Heart left ventricle (tissue), 16 donors: ENCODE data around the gene STKLD1. TPM values are rescaled to one million over a fixed set of nuclear protein-coding genes. Genes with fewer than 3 reads are reported as not detected.
"Not testable (repeated sequence)": the region's sequence is repeated elsewhere in the genome, so short reads cannot be mapped to it uniquely, and the experiment has no call there.

ENCODE experiments used
- ATAC-seq, 4 donors: fragments of 200-7000 bp; cut with Tn5 transposase; one replicate each; pipeline ENCODE4 v1.9.1; 2020 to 2022; ENCODE audit warnings: moderate library complexity in 4 of 4, mild to moderate bottlenecking in 3 of 4, moderate number of reproducible peaks in 1 of 4
- DNase-seq, 5 donors: peaks; one replicate each; pipeline ENCODE4 v3.0.0-alpha.2; 2020
- H3K27ac ChIP-seq, 12 donors: fragments of 200-600 bp; sonication (generic) in 4 of 12; one replicate each; pipeline versions ENCODE4 v1.5.0 to v1.8.0; 2016 to 2022; ENCODE audit warnings: mild to moderate bottlenecking in 2 of 12
- H3K27me3 ChIP-seq, 9 donors: fragments of 200-600 bp; sonication (generic) in 2 of 9; one replicate each; pipeline versions ENCODE4 v1.5.1 to v1.8.0; 2016 to 2022; ENCODE audit warnings: mild to moderate bottlenecking in 3 of 9
- H3K36me3 ChIP-seq, 9 donors: fragments of 200-600 bp; sonication (generic) in 2 of 9; one replicate each; pipeline versions ENCODE4 v1.5.0 to v1.8.0; 2018 to 2022; ENCODE audit warnings: mild to moderate bottlenecking in 2 of 9
- H3K4me1 ChIP-seq, 12 donors: fragments of 200-600 bp; sonication (generic) in 4 of 12; one replicate each; pipeline versions ENCODE4 v1.5.0 to v1.8.0; 2016 to 2022; ENCODE audit warnings: mild to moderate bottlenecking in 3 of 12
- H3K4me3 ChIP-seq, 12 donors: fragments of 200-600 bp; sonication (generic) in 4 of 12; one replicate each; pipeline versions ENCODE4 v1.5.0 to v1.8.0; 2017 to 2022; ENCODE audit warnings: mild to moderate bottlenecking in 9 of 12, moderate library complexity in 4 of 12
- H3K9me3 ChIP-seq, 12 donors: fragments of 200-600 bp; sonication (generic) in 4 of 12; one replicate each; pipeline versions ENCODE4 v1.5.0 to v1.8.0; 2016 to 2022; ENCODE audit warnings: mild to moderate bottlenecking in 1 of 12
- POLR2A ChIP-seq, 2 donors: fragments of 450-650 bp; IDR thresholded peaks; one replicate each; pipeline ENCODE4 v1.6.1; 2017; ENCODE audit warnings: antibody characterized with exemption in 2 of 2, mild to moderate bottlenecking in 2 of 2, moderate library complexity in 2 of 2
- WGBS, 4 donors: extraction: QIAGEN DNeasy Blood & Tissue Kit in 2 of 4; methylation state at CpG; one replicate each; pipeline versions ENCODE4 v1.1.5 to v1.1.7; 2013 to 2018; 5-methylcytosine and 5-hydroxymethylcytosine counted together
- intact Hi-C, 10 donors: fragments of 100-400 bp; cut with DNase I; formaldehyde crosslinking; loops; one replicate each; pipeline versions ENCODE4 v1.11.1 to v1.14.2; 2022
- polyA plus RNA-seq, 2 donors: library from polyadenylated mRNA; stranded (reverse); fragments of 200-250 nt; gene quantifications; one replicate each; pipeline ENCODE4 v1.2.3, GENCODE V29; 2013
- total RNA-seq, 9 donors: library from RNA; depleted of rRNA in 2 of 9; stranded (reverse); fragments of >200 nt in 2 of 9; fragmentation: NEBNext Ultra II Directional in 3 of 9; extraction: Animal tissue kit (Norgen Biotek cat#: 25700) in 3 of 9; gene quantifications; one replicate each; pipeline versions ENCODE4 v1.1.0 to v1.2.4, GENCODE V29; 2016 to 2023
- TF ChIP-seq, protein P1 (sequence below), 12 donors: fragments of 200-600 bp; sonication (generic) in 4 of 12; IDR thresholded peaks; one replicate each; pipeline versions ENCODE4 v1.5.0 to v1.8.0; 2018 to 2022; ENCODE audit warnings: antibody characterized with exemption in 12 of 12, mild to moderate bottlenecking in 5 of 12
- donor health status: ischemic (EF 13 %, LVEDD 7.1; RV severe dilation, severe dysfunction).
- donor health status: healthy with polysubstance abuse.
- donor health status: DM: no; HTN: yes; CAD: no.
- donor health status: DM: no; HTN: no; CAD: no.
- donor health status: ischemic (EF 25% LVEDD 6.9; RV normal size, moderate dysfunction).
- donor health status: ischemic (EF 25% LVEDD 5.7; RV mildly dilated, moderate dysfunction).
- donor health status: healthy.
- donor health status: DM: yes; HTN: yes; CAD: no.
- donor health status: ischemic (EF 35%, LVEDD 5.7; RV mildly dilated, moderate dysfunction).
- donor health status: nonischemic (EF 11% LVEDD 7.7; RV severe dilation, severe dysfunction).
- donor health status: DM: yes; HTN: yes; CAD: no.
- donor health status: PGD.
- donor health status: ischemic (EF 29% LVEDD 5.4; RV normal size, mild dysfunction).
- donor health status: nonischemic (EF 23%, LVEDD 6.1; RV moderate dilation, normal function).

The STKLD1 gene
- total and polyA plus RNA-seq, 11 donors = 0.25 to 0.91 (median 0.46) TPM; not detected in 2

DNA sequence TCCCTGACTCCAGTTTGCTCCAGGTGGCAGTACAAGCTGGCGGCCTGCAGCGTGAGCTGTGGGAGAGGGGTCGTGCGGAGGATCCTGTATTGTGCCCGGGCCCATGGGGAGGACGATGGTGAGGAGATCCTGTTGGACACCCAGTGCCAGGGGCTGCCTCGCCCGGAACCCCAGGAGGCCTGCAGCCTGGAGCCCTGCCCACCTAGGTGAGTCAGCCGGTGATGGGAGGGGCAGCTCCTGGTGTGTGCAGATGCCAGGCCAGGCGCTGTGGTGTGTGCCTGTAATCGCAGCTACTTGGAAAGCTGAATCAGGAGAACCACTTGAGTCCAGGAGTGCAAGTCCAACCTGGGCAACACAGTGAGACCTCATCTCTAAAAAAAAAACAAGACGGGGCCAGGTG lies 73.6 kb downstream of the STKLD1 start:
- H3K4me1 ChIP-seq = no peaks in the 10 kb centered on the region
- H3K4me3 ChIP-seq = no peak overlapping the region
- H3K27ac ChIP-seq = no peak overlapping the region
- TF ChIP-seq, protein P1, sequence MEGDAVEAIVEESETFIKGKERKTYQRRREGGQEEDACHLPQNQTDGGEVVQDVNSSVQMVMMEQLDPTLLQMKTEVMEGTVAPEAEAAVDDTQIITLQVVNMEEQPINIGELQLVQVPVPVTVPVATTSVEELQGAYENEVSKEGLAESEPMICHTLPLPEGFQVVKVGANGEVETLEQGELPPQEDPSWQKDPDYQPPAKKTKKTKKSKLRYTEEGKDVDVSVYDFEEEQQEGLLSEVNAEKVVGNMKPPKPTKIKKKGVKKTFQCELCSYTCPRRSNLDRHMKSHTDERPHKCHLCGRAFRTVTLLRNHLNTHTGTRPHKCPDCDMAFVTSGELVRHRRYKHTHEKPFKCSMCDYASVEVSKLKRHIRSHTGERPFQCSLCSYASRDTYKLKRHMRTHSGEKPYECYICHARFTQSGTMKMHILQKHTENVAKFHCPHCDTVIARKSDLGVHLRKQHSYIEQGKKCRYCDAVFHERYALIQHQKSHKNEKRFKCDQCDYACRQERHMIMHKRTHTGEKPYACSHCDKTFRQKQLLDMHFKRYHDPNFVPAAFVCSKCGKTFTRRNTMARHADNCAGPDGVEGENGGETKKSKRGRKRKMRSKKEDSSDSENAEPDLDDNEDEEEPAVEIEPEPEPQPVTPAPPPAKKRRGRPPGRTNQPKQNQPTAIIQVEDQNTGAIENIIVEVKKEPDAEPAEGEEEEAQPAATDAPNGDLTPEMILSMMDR (IDR thresholded peaks at IDR 0.05) = no peak
- TF ChIP-seq POLR2A (IDR thresholded peaks at IDR 0.05) = no peak
- H3K36me3 ChIP-seq = no peaks in the 10 kb centered on the region
- H3K9me3 ChIP-seq = no peaks in the 10 kb centered on the region
- 90 to 96% (median 93%) methylated on average over 11 to 12 of the region's 12 CpGs for WGBS, 4 donors
- H3K27me3 ChIP-seq = no peaks in the 10 kb centered on the region
- DNase-seq (no peak), ATAC-seq (no peak)
- intact Hi-C loops = no loop called here

GRCh38 chr9:133451865-133452264 lies 75.7 kb downstream of the STKLD1 start:
- H3K4me1 ChIP-seq, H3K36me3 ChIP-seq, H3K4me3 ChIP-seq, ATAC-seq, H3K27ac ChIP-seq, intact Hi-C loops, DNase-seq, H3K27me3 ChIP-seq, H3K9me3 ChIP-seq: not testable (repeated sequence)
- WGBS, 4 donors = 95 to 96% (median 95%) methylated on average over 5 of the region's 5 CpGs

- Histone ChIP-seq H3K4me1 (no peaks in the 10 kb centered on the region), H3K4me3 (no peak overlapping the region), H3K36me3 (no peaks in the 10 kb centered on the region), H3K27me3 (no peaks in the 10 kb centered on the region), H3K9me3 (no peaks in the 10 kb centered on the region), H3K27ac (no peak overlapping the region)
- 74 to 90% (median 87%) methylated on average over 7 of the region's 7 CpGs for WGBS, 4 donors
- ATAC-seq (no peak), DNase-seq (no peak)
- intact Hi-C loops = no loop called here
- TF ChIP-seq POLR2A (IDR thresholded peaks at IDR 0.05) = no peak
- TF ChIP-seq, protein P1 (IDR thresholded peaks at IDR 0.05) = no peak
Observed at GRCh38 chr9:133452562-133452961, 76.4 kb downstream of the STKLD1 start.

GRCh38 chr9:133453651-133454050 lies 77.5 kb downstream of the STKLD1 start:
- no peak for DNase-seq

More at GRCh38 chr9:133453651-133454050, 77.5 kb downstream of the STKLD1 start:
- Histone ChIP-seq H3K36me3 (no peaks in the 10 kb centered on the region), H3K4me1 (peaks cover 0 to under 1% (median 0%) of the 10 kb centered on the region in 12 donors), H3K27me3 (no peaks in the 10 kb centered on the region), H3K9me3 (no peaks in the 10 kb centered on the region), H3K27ac (no peak overlapping the region), H3K4me3 (no peak overlapping the region)
- intact Hi-C loops = no loop called here
- WGBS, 4 donors = 50 to 56% (median 51%) methylated on average over 11 of the region's 11 CpGs
- no peak for TF ChIP-seq POLR2A (IDR thresholded peaks at IDR 0.05)
- TF ChIP-seq, protein P1 (IDR thresholded peaks at IDR 0.05) = no peak
- peak in 1 of 4 donors; percentile 57 for ATAC-seq
